Upper lobe of left lung (tissue), 6 donors: Measurements from ENCODE around the gene FTCDNL1. TPM values are rescaled to one million over a fixed set of nuclear protein-coding genes. Genes with fewer than 3 reads are reported as not detected.

Source experiments
- ATAC-seq, 2 donors: fragments of 200-7000 bp; cut with Tn5 transposase; one replicate each; pipeline ENCODE4 v1.9.1; 2022; ENCODE audit warnings: mild to moderate bottlenecking in 2 of 2, moderate library complexity in 2 of 2; ENCODE audit not compliant: low FRiP score in 2 of 2
- DNase-seq, 2 donors: peaks; one replicate each; pipeline ENCODE4 v3.0.0-alpha.2; 2019 to 2020
- H3K27ac ChIP-seq, 4 donors: fragments of 200-600 bp; sonication (generic); one replicate each; pipeline ENCODE4 v1.5.1; 2016 to 2019
- H3K27me3 ChIP-seq, 4 donors: fragments of 200-600 bp; sonication (generic); one replicate each; pipeline ENCODE4 v1.5.1; 2017 to 2019
- H3K36me3 ChIP-seq, 4 donors: fragments of 200-600 bp; sonication (generic); one replicate each; pipeline ENCODE4 v1.5.1; 2016 to 2019
- H3K4me1 ChIP-seq, 4 donors: fragments of 200-600 bp; sonication (generic); one replicate each; pipeline ENCODE4 v1.5.1; 2018 to 2019
- H3K4me3 ChIP-seq, 4 donors: fragments of 200-600 bp; sonication (generic); one replicate each; pipeline ENCODE4 v1.5.1; 2017 to 2019; ENCODE audit warnings: mild to moderate bottlenecking in 2 of 4, moderate library complexity in 1 of 4
- H3K9me3 ChIP-seq, 4 donors: fragments of 200-600 bp; sonication (generic); one replicate each; pipeline ENCODE4 v1.5.1; 2018 to 2019
- CTCF ChIP-seq, 6 experiments: fragments of 450-650 bp in 4 of 6; fragments of 200-600 bp in 2 of 6; sonication (generic) in 2 of 6; IDR thresholded peaks; one replicate each; pipeline ENCODE4 v1.5.1; 2016 to 2019; ENCODE audit warnings: antibody characterized with exemption in 6 of 6
- EP300 ChIP-seq, 4 donors: sonication (generic); formaldehyde crosslinking; IDR thresholded peaks; one replicate each; pipeline ENCODE4 v1.5.1; 2017; ENCODE audit warnings: antibody characterized with exemption in 4 of 4, control low read depth in 2 of 4
- POLR2A ChIP-seq, 4 donors: fragments of 450-650 bp; IDR thresholded peaks; one replicate each; pipeline ENCODE4 v1.5.1; 2016 to 2017; ENCODE audit warnings: antibody characterized with exemption in 4 of 4, mild to moderate bottlenecking in 2 of 4
- POLR2AphosphoS5 ChIP-seq, 2 donors: sonication (generic); formaldehyde crosslinking; IDR thresholded peaks; one replicate each; pipeline ENCODE4 v1.5.1; 2017; ENCODE audit warnings: antibody characterized with exemption in 2 of 2
- WGBS, 2 donors: methylation state at CpG; one replicate each; pipeline ENCODE4 v1.1.5; 2017 to 2018; 5-methylcytosine and 5-hydroxymethylcytosine counted together
- total RNA-seq, 6 donors: library from RNA; depleted of rRNA in 4 of 6; stranded (reverse); fragments of >200 nt in 4 of 6; gene quantifications; one replicate each; pipeline versions ENCODE4 v1.1.0 to v1.2.1, GENCODE V29; 2016 to 2021
- donor health status: DM: no; HTN: no; CAD: no; lungs with moderate emphysema.
- donor health status: DM: no; HTN: yes; CAD: no; lungs with severe emphysema.

FTCDNL1 gene
- total RNA-seq, 6 donors from 2014 or later = 2.8 to 4.2 (median 3.1) TPM

- Histone ChIP-seq H3K9me3 (peaks cover 0 to 5% (median 3%) of the 10 kb centered on the region in 4 donors), H3K4me3 (no peak overlapping the region), H3K4me1 (no peaks in the 10 kb centered on the region), H3K27ac (no peak overlapping the region), H3K27me3 (no peaks in the 10 kb centered on the region), H3K36me3 (no peaks in the 10 kb centered on the region)
- ATAC-seq (no peak), DNase-seq (no peak)
- 55 to 65% methylated on average over 1 of the region's 1 CpG for WGBS, 2 donors
- TF ChIP-seq POLR2A (IDR thresholded peaks at IDR 0.05) (no peak), POLR2AphosphoS5 (IDR thresholded peaks at IDR 0.05) (no peak), EP300 (IDR thresholded peaks at IDR 0.05) (no peak), CTCF (IDR thresholded peaks at IDR 0.05) (no peak)
Measured at GRCh38 chr2:199869227-199869541, 18.2 kb upstream of the FTCDNL1 start.

GRCh38 chr2:199868431-199869226 is 17.6 kb upstream of the FTCDNL1 start:
- TF ChIP-seq POLR2AphosphoS5 (IDR thresholded peaks at IDR 0.05) = no peak
- no peak for TF ChIP-seq EP300 (IDR thresholded peaks at IDR 0.05)
- no peak for TF ChIP-seq POLR2A (IDR thresholded peaks at IDR 0.05)
- no peak for TF ChIP-seq CTCF (IDR thresholded peaks at IDR 0.05)
- no peak overlapping the region for H3K4me3 ChIP-seq
- WGBS, 2 donors = 65 to 67% methylated on average over 5 of the region's 5 CpGs
- H3K9me3 ChIP-seq = no peaks in the 10 kb centered on the region
- H3K27me3 ChIP-seq = no peaks in the 10 kb centered on the region
- ATAC-seq (no peak), DNase-seq (no peak)
- H3K27ac ChIP-seq = no peak overlapping the region
- H3K36me3 ChIP-seq = no peaks in the 10 kb centered on the region
- no peaks in the 10 kb centered on the region for H3K4me1 ChIP-seq

- H3K27ac ChIP-seq = no peak overlapping the region
- 91 to 92% methylated on average over 4 of the region's 4 CpGs for WGBS, 2 donors
- ATAC-seq = no peak
Measured at GRCh38 chr2:199865905-199866304, 14.9 kb upstream of the FTCDNL1 start.

GRCh38 chr2:199862788-199863187 is 11.8 kb upstream of the FTCDNL1 start:
- DNase-seq (no peak), ATAC-seq (no peak)
- H3K4me3 ChIP-seq = no peak overlapping the region
- TF ChIP-seq CTCF (IDR thresholded peaks at IDR 0.05) (no peak), EP300 (IDR thresholded peaks at IDR 0.05) (no peak), POLR2AphosphoS5 (IDR thresholded peaks at IDR 0.05) (no peak), POLR2A (IDR thresholded peaks at IDR 0.05) (no peak)
- H3K36me3 ChIP-seq = no peaks in the 10 kb centered on the region
- H3K27me3 ChIP-seq = no peaks in the 10 kb centered on the region
- H3K9me3 ChIP-seq = no peaks in the 10 kb centered on the region
- no peaks in the 10 kb centered on the region for H3K4me1 ChIP-seq
- WGBS, 2 donors = 75 to 79% methylated on average over 3 of the region's 3 CpGs
- no peak overlapping the region for H3K27ac ChIP-seq

More at GRCh38 chr2:199865905-199866304, 14.9 kb upstream of the FTCDNL1 start:
- H3K4me3 ChIP-seq = no peak overlapping the region
- H3K9me3 ChIP-seq = no peaks in the 10 kb centered on the region
- H3K4me1 ChIP-seq = no peaks in the 10 kb centered on the region
- H3K36me3 ChIP-seq = no peaks in the 10 kb centered on the region
- DNase-seq = no peak
- H3K27me3 ChIP-seq = no peaks in the 10 kb centered on the region
- no peak for TF ChIP-seq POLR2AphosphoS5 (IDR thresholded peaks at IDR 0.05)
- no peak for TF ChIP-seq EP300 (IDR thresholded peaks at IDR 0.05)
- TF ChIP-seq POLR2A (IDR thresholded peaks at IDR 0.05) = no peak
- TF ChIP-seq CTCF (IDR thresholded peaks at IDR 0.05) = no peak
